ENCODE data around the gene PRKAG2.

DNA sequence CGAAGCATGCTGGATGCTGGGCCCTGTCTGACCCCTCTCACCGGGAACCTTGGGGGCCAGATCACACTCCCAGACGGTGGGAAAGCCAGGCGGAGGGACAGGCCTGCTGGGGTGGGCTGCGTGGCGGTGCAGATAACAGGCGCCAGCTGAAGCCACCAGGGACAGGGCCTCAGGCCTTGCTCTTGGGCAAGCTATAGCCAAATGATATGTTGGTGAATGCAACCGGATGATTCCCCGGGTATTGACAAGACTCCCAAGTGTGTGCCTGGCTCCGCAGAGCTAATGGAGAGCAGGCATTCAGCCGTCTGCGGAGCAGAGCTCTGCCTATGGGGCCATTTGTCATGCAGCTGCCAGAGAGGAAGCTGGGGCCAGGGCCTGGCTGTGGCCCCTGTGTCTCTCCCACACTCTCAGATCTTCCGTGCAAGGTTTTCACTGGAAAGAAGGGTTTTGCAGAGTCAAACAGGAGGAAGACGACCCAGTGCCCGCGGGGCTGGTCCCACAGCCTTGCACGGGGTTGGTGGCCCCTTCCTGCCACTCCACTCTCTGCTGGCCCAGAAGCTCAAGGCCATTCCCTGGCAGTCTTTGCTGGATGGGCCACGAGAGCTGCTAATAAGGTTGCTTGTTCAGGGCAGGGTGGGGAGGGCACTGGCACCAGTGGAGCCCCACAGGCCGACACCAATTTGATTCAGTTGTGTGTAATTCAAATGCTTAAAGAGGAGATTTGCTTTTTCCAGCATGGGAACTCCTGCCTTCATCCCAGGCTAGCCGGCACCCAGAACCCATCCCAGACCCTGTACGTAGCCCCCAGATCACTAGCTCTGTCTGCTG is 91.8 kb downstream of the PRKAG2 start:
- TF ChIP-seq, protein P1, sequence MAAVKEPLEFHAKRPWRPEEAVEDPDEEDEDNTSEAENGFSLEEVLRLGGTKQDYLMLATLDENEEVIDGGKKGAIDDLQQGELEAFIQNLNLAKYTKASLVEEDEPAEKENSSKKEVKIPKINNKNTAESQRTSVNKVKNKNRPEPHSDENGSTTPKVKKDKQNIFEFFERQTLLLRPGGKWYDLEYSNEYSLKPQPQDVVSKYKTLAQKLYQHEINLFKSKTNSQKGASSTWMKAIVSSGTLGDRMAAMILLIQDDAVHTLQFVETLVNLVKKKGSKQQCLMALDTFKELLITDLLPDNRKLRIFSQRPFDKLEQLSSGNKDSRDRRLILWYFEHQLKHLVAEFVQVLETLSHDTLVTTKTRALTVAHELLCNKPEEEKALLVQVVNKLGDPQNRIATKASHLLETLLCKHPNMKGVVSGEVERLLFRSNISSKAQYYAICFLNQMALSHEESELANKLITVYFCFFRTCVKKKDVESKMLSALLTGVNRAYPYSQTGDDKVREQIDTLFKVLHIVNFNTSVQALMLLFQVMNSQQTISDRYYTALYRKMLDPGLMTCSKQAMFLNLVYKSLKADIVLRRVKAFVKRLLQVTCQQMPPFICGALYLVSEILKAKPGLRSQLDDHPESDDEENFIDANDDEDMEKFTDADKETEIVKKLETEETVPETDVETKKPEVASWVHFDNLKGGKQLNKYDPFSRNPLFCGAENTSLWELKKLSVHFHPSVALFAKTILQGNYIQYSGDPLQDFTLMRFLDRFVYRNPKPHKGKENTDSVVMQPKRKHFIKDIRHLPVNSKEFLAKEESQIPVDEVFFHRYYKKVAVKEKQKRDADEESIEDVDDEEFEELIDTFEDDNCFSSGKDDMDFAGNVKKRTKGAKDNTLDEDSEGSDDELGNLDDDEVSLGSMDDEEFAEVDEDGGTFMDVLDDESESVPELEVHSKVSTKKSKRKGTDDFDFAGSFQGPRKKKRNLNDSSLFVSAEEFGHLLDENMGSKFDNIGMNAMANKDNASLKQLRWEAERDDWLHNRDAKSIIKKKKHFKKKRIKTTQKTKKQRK (IDR thresholded peaks at IDR 0.05; ENCODE audit: low read length) = no peak
- TF ChIP-seq ESRRA (CRISPR knock-in tag; IDR thresholded peaks at IDR 0.05; ENCODE audit: low read depth) = no peak
